K562 (cell line): ENCODE results near the gene NRARP. TPM values are rescaled to one million over a fixed set of nuclear protein-coding genes. Genes with fewer than 3 reads are reported as not detected.

Source experiments
- HCFC1 ChIP-seq: IDR thresholded peaks from 2 replicates; pipeline ENCODE4 v1.6.1; 2012; ENCODE audit warnings: low read depth, low read length, improper control_type of control experiment
- NCOA6 ChIP-seq: fragments of 450-650 bp; IDR thresholded peaks from 2 replicates; pipeline ENCODE4 v1.6.1; 2017; ENCODE audit warnings: mild to moderate bottlenecking
- NCOR1 ChIP-seq: fragments of 450-650 bp; IDR thresholded peaks from 2 replicates; pipeline ENCODE4 v1.6.1; 2016; ENCODE audit warnings: mild to moderate bottlenecking, moderate library complexity
- POLR2A ChIP-seq: fragments of 450-650 bp; conservative IDR thresholded peaks from 2 replicates; pipeline ENCODE4 v1.6.1; 2016
- POLR3G ChIP-seq: IDR thresholded peaks from 2 replicates; pipeline ENCODE4 v1.6.1; 2011; ENCODE audit not compliant: insufficient read length, insufficient replicate concordance; ENCODE audit errors: extremely low read depth
- POU5F1 ChIP-seq: fragments of 150-350 bp; IDR thresholded peaks from 2 replicates; pipeline ENCODE4 v1.6.1; 2014; ENCODE audit warnings: borderline replicate concordance, low read length, low read depth, mild to moderate bottlenecking; ENCODE audit not compliant: partially characterized antibody
- TBP ChIP-seq: optimal IDR thresholded peaks from 2 replicates; pipeline ENCODE3; 2011; ENCODE audit warnings: low read depth, low read length, improper control_type of control experiment
- YY1 ChIP-seq, 3 experiments: IDR thresholded peaks; 2 replicates each; pipeline ENCODE4 v1.6.1; 2011; ENCODE audit warnings: low read length in 2 of 3, mild to moderate bottlenecking in 2 of 3, moderate library complexity in 2 of 3, borderline replicate concordance in 1 of 3, control low read depth in 1 of 3, low read depth in 1 of 3; ENCODE audit not compliant: insufficient read depth in 3 of 3, insufficient replicate concordance in 2 of 3, control insufficient read depth in 1 of 3, insufficient read length in 1 of 3; ENCODE audit errors: extremely low read depth in 1 of 3
- ZBTB7A ChIP-seq: IDR thresholded peaks from 2 replicates; pipeline ENCODE4 v1.6.1; 2011; ENCODE audit warnings: low read depth, mild to moderate bottlenecking, low read length, moderate library complexity, borderline replicate concordance; ENCODE audit not compliant: control insufficient read depth
- ZKSCAN8 ChIP-seq: fragments of 200-800 bp; sonication (Bioruptor generic); IDR thresholded peaks from 2 replicates; pipeline ENCODE4 v1.6.1; 2016; ENCODE audit warnings: missing genetic modification characterization, missing compliant biosample characterization
- ZNF217 ChIP-seq: sonication (generic); formaldehyde crosslinking; IDR thresholded peaks from 2 replicates; pipeline ENCODE4 v1.8.0; 2022; ENCODE audit warnings: mild to moderate bottlenecking, missing genetic modification reagents
- ZNF699 ChIP-seq: fragments of 250-450 bp; sonication (Bioruptor Pico); IDR thresholded peaks from 2 replicates; pipeline ENCODE4 v1.8.0; 2021; ENCODE audit warnings: mild to moderate bottlenecking, moderate library complexity; ENCODE audit not compliant: insufficient replicate concordance
- polyA plus RNA-seq, 8 experiments: library from polyadenylated mRNA; depleted of rRNA in 4 of 8; stranded (reverse) in 5 of 8; unstranded in 3 of 8; fragments of >200 nt; fragmentation: Nextera tagmentation in 2 of 8; fragmentation: Illumina TruSeq in 1 of 8; extraction: Ambion mirVana in 2 of 8; extraction: Trizol in 1 of 8; gene quantifications; 2 replicates each; pipeline versions ENCODE4 v1.2.1 to v1.2.3, GENCODE V29; 2011 to 2014; ENCODE audit warnings: inconsistent platforms in 1 of 8, missing spikeins in 1 of 8
- total RNA-seq, 7 experiments: library from RNA; depleted of rRNA in 6 of 7; stranded (reverse); fragments of >200 nt in 6 of 7; fragmentation: Illumina TruSeq in 2 of 7; extraction: Trizol in 2 of 7; gene quantifications; 2 replicates each; pipeline versions ENCODE4 v1.2.1 to v1.2.3, GENCODE V29; 2011 to 2021; ENCODE audit warnings: low replicate concordance in 1 of 7
- TF ChIP-seq, protein P1 (sequence below), 2 experiments: fragments of 200-800 bp in 1 of 2; sonication (Bioruptor generic) in 1 of 2; sonication (generic) in 1 of 2; formaldehyde crosslinking in 1 of 2; IDR thresholded peaks in 1 of 2; conservative IDR thresholded peaks in 1 of 2; 2 replicates each; pipeline versions ENCODE4 v1.5.0 to v1.6.1; 2016 to 2020; ENCODE audit warnings: missing compliant biosample characterization in 1 of 2, missing genetic modification characterization in 1 of 2, missing genetic modification reagents in 1 of 2
- TF ChIP-seq, protein P2 (sequence below): fragments of 450-650 bp; IDR thresholded peaks from 2 replicates; pipeline ENCODE4 v1.6.1; 2017; ENCODE audit warnings: antibody characterized with exemption, mild to moderate bottlenecking
- TF ChIP-seq, protein P3 (sequence below): fragments of 450-650 bp; IDR thresholded peaks from 2 replicates; pipeline ENCODE4 v1.6.1; 2016; ENCODE audit warnings: mild to moderate bottlenecking
- TF ChIP-seq, protein P4 (sequence below): fragments of 450-650 bp; formaldehyde crosslinking; IDR thresholded peaks from 2 replicates; pipeline ENCODE4 v1.4.0; 2020; ENCODE audit warnings: mild to moderate bottlenecking, moderate library complexity

Gene NRARP
- total and polyA plus RNA-seq, 9 of the 15 experiments (the other 6 are each of a cell fraction or from before 2014, with no cell fraction given), result 2.0 to 24.5 (median 7.2) TPM; not detected in 2

DNA sequence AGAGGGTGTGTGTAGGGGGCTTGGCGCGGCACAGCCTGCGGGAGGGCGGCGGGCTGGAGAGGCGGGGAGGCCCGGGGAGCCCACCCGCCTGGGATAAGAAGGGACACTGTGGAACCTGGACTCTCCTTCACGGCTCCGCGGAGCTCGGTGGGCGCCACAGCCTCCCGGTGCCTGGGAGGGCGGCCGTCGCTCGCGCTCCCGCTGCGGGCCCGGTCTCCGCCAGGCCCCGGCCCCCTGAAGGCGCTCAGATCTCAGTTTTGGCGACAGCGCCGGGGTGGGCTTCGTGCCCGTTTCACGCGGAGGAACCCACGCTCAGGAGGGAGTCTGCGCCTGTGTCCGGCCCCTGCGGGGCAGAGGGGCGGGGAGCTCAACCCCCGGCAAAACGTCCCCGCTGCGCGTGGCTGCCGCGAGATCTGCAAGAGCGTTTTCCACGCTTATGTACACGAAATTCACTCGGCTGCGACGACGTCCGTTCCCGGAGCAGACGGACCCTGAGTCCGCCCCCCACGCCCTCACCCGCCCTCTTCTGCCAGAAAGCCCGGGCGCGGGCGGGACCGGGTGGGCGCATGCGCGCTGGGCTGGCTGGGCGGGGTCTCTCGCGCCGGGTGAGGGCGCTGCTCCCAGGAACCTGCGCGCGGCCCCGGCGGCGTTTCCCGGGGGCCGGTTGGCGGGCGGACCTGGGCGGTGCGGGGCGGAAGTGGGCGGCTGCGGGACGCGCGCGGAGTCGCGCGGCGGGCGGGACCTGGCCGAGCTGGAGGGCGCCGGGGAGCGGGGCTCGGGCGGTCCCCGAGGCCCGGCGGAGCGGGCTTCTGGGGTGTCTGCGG is 47.2 kb downstream of the NRARP start, which contains the start of gene NELFB (continued):
- TF ChIP-seq, protein P1, sequence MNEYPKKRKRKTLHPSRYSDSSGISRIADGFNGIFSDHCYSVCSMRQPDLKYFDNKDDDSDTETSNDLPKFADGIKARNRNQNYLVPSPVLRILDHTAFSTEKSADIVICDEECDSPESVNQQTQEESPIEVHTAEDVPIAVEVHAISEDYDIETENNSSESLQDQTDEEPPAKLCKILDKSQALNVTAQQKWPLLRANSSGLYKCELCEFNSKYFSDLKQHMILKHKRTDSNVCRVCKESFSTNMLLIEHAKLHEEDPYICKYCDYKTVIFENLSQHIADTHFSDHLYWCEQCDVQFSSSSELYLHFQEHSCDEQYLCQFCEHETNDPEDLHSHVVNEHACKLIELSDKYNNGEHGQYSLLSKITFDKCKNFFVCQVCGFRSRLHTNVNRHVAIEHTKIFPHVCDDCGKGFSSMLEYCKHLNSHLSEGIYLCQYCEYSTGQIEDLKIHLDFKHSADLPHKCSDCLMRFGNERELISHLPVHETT (CRISPR knock-in tag; conservative IDR thresholded peaks at IDR 0.05 in 1 of 2, IDR thresholded peaks at IDR 0.05 in 1 of 2), result peak in 1 of 2 experiments; percentile 90; a peak in 2 of 4 replicates
- TF ChIP-seq, protein P2, sequence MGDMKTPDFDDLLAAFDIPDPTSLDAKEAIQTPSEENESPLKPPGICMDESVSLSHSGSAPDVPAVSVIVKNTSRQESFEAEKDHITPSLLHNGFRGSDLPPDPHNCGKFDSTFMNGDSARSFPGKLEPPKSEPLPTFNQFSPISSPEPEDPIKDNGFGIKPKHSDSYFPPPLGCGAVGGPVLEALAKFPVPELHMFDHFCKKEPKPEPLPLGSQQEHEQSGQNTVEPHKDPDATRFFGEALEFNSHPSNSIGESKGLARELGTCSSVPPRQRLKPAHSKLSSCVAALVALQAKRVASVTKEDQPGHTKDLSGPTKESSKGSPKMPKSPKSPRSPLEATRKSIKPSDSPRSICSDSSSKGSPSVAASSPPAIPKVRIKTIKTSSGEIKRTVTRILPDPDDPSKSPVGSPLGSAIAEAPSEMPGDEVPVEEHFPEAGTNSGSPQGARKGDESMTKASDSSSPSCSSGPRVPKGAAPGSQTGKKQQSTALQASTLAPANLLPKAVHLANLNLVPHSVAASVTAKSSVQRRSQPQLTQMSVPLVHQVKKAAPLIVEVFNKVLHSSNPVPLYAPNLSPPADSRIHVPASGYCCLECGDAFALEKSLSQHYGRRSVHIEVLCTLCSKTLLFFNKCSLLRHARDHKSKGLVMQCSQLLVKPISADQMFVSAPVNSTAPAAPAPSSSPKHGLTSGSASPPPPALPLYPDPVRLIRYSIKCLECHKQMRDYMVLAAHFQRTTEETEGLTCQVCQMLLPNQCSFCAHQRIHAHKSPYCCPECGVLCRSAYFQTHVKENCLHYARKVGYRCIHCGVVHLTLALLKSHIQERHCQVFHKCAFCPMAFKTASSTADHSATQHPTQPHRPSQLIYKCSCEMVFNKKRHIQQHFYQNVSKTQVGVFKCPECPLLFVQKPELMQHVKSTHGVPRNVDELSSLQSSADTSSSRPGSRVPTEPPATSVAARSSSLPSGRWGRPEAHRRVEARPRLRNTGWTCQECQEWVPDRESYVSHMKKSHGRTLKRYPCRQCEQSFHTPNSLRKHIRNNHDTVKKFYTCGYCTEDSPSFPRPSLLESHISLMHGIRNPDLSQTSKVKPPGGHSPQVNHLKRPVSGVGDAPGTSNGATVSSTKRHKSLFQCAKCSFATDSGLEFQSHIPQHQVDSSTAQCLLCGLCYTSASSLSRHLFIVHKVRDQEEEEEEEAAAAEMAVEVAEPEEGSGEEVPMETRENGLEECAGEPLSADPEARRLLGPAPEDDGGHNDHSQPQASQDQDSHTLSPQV, result 0 out of 2 replicates have a peak, but pooled peaks have one; percentile 52
- TF ChIP-seq HCFC1 (peak; percentile 93), ZNF699 (no peak), POU5F1 (no peak), TBP (peak; percentile 80), ZKSCAN8 (CRISPR knock-in tag) (no peak), POLR3G (no peak), YY1 (IDR thresholded peaks at IDR 0.05; ENCODE audit: borderline replicate concordance in 1 of 3, control insufficient read depth in 1 of 3, extremely low read depth in 1 of 3, insufficient read depth in 3 of 3, insufficient read length in 1 of 3, insufficient replicate concordance in 2 of 3, low read depth in 1 of 3, low read length in 2 of 3) (peak in 2 of 3 experiments; percentile 77 to 87), NCOA6 (no peak), POLR2A (peak; percentile 85), ZNF217 (no peak), ZBTB7A (peak; percentile 78; the same call in 1 of the 2 replicates), NCOR1 (peak; percentile 41; the same call in 1 of the 2 replicates)
- TF ChIP-seq, protein P3, sequence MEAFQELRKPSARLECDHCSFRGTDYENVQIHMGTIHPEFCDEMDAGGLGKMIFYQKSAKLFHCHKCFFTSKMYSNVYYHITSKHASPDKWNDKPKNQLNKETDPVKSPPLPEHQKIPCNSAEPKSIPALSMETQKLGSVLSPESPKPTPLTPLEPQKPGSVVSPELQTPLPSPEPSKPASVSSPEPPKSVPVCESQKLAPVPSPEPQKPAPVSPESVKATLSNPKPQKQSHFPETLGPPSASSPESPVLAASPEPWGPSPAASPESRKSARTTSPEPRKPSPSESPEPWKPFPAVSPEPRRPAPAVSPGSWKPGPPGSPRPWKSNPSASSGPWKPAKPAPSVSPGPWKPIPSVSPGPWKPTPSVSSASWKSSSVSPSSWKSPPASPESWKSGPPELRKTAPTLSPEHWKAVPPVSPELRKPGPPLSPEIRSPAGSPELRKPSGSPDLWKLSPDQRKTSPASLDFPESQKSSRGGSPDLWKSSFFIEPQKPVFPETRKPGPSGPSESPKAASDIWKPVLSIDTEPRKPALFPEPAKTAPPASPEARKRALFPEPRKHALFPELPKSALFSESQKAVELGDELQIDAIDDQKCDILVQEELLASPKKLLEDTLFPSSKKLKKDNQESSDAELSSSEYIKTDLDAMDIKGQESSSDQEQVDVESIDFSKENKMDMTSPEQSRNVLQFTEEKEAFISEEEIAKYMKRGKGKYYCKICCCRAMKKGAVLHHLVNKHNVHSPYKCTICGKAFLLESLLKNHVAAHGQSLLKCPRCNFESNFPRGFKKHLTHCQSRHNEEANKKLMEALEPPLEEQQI, result no peak
- TF ChIP-seq, protein P4, sequence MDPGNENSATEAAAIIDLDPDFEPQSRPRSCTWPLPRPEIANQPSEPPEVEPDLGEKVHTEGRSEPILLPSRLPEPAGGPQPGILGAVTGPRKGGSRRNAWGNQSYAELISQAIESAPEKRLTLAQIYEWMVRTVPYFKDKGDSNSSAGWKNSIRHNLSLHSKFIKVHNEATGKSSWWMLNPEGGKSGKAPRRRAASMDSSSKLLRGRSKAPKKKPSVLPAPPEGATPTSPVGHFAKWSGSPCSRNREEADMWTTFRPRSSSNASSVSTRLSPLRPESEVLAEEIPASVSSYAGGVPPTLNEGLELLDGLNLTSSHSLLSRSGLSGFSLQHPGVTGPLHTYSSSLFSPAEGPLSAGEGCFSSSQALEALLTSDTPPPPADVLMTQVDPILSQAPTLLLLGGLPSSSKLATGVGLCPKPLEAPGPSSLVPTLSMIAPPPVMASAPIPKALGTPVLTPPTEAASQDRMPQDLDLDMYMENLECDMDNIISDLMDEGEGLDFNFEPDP (CRISPR knock-in tag), result no peak
